Measurements from ENCODE around the gene KMT2B.

KMT2B gene

DNA sequence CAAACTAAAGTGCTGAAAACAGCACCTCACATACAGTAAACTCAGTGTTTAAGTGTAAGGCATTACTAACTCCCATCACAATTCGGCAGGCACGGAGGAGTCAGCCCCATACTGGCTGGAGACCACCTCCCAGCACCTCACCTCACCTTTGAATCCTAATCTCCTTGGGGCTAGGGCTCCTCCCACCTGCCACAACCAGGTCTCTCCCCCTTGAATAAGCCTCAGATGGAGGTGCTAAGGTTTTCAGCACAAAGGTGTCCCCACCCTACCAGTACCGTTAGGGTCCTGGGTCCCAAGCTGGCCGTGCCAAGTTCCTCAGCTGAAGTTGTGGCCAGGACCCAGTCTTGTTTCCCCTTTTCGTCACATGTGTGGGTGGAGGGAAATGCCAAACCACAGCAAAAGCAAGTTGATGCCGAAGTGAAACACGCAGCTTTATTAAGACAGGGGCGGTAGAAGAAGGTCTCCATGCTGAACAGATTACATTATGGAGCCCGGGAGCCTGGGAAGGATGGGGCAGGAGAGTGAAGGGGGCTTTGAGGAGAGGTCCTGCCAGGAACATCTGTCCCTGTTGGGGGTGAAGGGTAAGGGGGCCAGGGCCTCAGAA is 24.4 kb downstream of the KMT2B start, which contains the start of gene IGFLR1:
TSS of gene IGFLR1 (minus strand) at position 332 of the 604 bp plus-strand sequence. CDS start 1,272 bp downstream, outside the sequence.
- DNase-seq, result peak; percentile 81

DNA sequence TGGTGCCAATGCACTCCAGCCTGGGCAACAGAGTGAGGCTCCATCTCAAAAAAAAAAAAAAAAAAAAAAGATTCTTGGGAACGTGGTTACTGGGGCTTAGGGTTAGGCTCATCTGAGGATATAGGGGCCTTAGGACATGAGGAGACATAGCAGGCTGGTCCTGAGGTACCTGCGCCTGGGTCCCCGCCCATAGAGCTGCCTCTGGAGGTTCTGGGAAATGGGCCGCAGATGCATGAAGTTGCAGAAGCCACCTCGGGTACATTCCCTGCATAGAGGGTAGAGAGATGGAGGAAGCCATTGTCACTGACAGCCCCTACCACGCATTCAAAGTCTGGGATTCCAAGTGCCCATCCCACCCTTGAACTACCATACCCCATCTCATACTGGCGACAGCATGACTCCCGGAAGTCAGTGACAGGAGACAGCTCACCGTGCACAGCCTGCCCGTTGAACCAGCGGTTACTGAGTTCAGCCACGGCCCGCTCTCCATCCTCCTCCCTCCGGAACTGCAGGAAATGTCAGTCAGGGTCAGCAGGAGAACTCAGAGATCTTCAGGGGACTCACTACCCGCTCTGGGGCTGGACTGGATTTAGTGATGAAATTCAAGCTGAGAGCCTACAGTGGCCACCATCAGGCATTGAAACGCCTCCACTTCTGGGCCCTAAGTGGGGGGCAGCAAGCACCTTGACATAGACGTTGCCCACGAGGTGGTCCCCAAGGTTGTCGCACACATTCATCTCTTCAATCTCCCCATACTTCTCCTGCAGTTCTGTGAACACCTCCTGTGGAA is 26.0 kb downstream of the KMT2B start:
- no peak for DNase-seq

DNA sequence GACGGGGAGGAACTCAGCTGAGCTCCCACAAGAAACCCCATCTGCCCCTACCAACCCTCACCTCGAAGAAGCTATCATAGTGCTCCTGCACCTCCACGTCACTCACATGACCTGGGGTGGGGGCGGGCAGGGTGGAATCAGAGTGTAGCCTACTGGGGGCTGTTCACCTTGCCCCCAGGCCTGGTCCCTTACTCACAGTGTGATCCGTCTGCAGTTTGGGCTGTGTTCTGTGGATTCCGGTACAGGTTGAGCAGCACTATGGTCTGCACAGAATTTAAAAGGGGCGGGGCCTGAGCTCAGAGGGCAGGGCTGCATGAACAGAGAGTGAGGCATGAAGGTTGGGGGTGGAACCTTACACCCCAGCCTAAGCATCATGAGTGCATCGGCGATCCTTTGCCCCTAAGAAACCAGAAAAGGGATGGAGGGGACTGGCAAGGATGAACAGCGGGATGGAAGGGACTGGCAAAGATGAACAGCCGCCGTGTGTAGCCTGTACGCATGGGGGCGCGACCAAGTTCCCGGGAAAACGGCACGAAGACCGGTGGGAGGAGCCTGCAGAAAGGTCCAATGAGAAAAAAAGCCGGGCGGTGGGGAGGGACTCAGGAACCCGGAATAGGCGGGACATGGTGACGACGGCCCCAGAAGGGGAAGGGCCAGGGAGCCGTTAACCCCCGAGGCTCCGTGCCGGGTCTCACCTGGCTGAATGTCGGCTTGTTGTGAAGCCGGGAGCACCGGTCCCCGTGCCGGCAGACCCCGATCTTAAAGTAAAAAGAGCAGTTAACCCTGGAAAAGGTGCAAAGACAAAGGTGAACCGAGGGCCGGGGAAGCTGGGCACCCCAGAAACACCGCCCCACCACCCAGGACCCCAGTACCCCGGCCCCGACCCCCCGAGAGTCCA is 26.9 kb downstream of the KMT2B start:
- DNase-seq, result peak; percentile 96

DNA sequence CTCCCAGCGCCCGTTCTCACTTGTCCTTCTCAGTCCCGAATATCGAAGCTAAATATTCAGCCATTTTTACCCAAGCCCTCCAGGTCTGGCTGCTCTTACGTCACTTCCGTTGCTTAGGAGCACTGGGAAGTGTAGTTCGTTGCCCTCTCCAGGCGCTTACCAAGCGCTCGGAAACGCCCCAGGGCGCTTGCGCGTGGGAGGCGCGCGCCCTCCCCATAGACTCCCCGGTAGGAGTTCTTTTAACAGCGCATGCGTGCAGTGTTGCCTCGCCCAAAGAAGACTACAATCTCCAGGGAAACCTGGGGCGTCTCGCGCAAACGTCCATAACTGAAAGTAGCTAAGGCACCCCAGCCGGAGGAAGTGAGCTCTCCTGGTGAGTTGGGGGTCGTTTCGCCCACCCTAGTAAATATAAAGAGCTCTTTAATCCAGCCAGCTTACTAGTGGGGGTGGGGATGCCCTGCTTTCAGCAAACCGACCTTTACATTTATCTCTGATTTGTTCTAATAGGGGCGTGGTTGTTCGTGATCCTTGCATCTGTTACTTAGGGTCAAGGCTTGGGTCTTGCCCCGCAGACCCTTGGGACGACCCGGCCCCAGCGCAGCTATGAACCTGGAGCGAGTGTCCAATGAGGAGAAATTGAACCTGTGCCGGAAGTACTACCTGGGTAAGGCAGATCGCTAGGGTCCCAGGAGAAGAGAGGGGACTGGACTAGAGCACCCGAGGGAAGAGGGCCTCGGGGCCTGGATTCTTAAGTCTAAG is 27.7 kb downstream of the KMT2B start, which contains the start of the genes PSENEN and U2AF1L4:
TSS of gene PSENEN (plus strand) at position 324 of the 759 bp plus-strand sequence. CDS start at position 604, 280 bp downstream.
TSS of gene U2AF1L4 (minus strand) at position 91 of the 759 bp plus-strand sequence. CDS start at position 64, 27 bp downstream.
- DNase-seq, result peak; percentile 99

DNA sequence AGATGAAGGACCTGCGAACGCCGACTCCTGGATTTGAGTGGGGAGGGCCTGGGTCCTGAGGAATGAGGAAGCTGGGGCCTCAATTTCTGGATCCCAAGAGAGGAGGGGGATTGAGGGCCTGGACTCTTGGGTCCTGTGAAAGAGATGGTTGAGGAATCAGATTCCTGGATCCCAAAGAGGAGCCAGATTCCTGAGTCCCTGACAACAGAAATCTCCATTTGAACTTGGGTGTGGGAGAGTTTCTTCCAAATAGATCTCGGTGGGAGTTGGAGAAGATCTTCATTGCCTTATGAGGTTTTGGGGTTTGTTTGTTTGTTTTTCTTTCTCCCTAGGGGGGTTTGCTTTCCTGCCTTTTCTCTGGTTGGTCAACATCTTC is 28.3 kb downstream of the KMT2B start:
- no peak for DNase-seq

DNA sequence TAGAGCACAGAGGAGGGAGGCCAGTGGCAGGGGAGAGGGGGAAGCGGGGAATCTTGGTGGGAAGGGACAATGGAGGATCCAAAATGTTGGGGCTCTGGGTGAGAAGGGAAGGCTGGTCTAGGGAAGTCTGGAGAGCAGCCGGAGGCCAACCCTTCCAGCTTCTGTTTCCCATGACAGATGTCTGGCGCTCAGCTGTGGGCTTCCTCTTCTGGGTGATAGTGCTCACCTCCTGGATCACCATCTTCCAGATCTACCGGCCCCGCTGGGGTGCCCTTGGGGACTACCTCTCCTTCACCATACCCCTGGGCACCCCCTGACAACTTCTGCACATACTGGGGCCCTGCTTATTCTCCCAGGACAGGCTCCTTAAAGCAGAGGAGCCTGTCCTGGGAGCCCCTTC is 28.7 kb downstream of the KMT2B start:
- no peak for DNase-seq

DNA sequence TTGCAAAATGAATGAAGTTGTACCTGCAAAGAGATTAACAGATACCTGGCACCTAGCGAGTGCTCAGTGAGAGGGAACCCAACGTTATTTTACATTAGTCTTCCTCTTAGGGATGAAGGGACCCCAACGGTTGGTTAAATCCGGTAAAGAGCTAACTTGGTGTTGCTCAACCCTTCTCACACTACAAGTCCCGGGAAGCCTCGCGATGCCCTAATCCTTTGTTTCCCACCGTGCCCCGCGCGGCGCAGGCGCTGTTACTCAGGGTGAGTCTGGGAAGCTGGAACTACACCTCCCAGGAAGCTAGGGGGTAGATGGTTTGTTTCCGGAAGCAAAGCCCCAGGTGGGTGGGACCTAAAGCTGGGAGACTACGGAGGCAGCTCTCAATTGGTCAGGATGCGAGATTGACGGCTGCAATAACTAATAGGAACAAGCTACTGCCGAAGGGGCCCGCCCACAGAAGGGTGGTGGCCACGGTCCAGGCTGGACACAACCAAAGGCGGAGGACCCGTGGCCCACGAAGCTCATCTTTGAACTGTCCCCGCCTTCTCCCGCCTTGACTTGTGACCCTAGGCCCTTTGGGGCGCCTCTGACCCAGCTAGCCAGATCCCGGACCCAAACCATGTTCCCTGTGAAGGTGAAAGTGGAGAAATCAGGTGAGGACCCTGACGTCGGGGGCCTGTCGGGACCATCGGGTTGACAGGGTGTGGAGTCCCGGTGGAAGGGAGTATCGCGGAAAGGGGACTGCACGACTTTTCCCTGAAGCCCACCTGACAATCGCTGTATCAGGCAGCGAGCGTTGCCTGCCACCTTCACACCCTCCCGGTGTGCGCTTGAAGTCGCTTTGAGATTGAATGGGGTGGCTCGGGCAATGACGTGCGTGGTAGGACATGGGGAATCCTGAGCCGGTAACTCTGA is 30.6 kb downstream of the KMT2B start, which contains the start of gene LIN37:
TSS of gene LIN37 (plus strand) at position 471 of the 915 bp plus-strand sequence. CDS start at position 620, 149 bp downstream.
- DNase-seq, result peak; percentile 100

DNA sequence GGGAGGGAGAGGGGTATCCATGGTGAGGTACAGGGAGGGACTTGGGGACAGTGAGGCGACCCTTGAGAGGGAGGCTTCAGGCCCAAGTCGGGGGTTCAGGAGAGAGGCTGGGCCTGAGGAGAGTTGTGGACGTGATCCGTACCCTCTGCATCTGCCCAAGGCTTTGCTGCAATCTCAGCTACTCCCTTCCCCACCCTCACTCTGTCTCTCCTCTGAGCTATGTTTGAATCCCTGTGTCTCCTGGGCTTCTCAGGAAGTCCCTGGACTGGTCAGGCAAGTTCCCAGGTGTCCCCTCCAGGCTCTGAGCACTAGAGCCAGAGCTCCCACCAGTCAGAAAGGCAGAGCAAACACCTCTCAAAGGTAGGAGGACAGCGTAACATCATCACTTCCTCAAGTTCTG is 32.4 kb downstream of the KMT2B start:
- no peak for DNase-seq

DNA sequence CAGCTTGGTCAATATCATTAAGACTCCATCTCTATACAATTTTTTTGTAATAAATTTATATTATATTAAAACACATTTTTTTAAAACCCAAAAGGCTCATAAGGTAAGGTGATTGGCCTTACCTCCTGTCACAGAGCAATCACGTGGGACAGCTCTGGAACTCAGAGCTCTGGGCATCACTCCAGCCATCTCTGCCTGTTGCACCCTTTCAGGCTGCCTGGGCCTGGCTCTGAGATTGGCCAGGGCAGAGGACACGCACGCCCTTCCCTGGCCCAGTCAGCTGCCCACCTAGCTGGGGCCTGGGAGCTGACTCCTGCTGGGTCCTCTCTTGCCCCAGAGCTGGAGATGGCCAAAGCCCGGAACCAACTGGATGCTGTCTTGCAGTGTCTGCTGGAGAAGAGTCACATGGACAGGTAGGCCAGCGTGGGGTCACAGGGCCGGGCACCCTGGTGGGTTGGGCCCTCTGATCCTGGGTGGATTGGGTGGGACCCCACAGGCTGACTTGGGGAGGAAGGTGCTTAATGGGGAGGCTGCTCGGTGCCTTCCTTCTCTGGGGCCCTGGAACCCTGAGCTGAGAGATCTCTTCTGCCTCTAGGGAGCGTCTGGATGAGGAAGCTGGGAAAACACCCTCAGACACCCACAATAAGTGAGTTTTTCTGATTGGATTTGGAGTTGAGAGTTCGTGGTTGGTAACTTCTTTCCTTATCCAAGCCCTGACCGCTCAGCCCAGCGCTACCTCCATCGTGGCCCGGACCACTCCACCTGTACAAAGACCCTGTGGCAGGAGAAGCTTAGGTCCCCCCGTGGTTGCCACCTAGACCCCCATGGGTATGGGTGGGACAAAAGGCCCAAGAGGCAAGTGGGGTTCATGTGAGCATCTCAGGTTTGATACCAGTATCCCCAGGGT is 34.3 kb downstream of the KMT2B start:
- no peak for DNase-seq

DNA sequence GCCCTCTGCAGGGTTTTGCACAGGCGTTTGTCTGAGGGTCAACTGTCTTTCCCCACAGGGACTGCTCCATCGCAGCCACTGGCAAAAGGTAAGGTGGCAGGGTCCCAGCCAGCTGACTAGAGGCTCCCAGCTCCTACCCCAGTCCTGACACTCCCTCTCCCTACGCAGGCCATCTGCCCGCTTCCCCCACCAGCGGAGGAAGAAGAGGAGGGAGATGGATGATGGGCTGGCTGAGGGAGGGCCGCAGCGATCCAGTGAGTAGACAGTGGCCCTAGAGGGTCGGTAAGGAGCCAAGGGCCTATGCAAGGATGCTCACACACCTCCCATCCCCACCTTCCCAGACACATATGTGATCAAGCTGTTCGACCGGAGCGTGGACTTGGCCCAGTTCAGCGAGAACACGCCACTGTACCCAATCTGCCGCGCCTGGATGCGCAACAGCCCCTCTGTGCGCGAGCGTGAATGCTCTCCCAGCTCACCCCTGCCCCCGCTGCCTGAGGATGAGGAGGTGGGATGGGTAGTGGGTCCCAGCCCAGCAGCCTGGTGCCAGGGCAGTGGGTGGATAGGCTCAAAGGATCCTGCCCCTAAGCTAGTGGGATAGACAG is 35.0 kb downstream of the KMT2B start:
- DNase-seq, result no peak

DNA sequence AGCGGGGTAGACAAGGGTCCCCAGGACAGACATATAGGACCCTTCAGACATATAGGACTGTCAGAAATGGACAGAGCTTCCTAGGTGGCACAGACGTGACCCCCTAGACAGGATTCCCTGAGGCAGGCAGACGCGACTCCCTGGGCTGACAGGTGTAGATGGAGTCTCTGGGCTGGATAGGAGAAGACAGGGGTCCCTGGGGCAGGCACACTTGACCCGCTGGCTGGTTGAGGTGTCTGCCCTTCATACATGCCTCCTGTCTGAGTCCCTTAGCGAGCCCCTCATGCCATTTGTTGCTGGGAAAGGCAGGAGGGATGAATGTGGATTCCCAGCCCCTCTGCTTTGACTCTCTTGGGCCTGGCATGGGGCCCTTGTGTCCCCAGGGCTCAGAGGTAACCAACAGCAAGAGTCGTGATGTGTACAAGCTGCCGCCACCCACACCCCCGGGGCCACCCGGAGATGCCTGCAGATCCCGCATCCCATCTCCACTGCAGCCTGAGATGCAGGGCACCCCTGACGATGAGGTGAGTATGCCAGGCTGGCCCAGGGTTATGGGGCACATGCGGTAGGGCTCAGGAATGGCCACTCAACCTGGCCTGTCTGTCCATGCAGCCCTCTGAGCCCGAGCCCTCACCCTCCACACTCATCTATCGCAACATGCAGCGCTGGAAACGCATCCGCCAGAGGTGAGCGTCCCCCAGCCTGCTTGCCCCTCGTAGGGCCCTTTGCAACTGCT is 36.0 kb downstream of the KMT2B start:
- no peak for DNase-seq

DNA sequence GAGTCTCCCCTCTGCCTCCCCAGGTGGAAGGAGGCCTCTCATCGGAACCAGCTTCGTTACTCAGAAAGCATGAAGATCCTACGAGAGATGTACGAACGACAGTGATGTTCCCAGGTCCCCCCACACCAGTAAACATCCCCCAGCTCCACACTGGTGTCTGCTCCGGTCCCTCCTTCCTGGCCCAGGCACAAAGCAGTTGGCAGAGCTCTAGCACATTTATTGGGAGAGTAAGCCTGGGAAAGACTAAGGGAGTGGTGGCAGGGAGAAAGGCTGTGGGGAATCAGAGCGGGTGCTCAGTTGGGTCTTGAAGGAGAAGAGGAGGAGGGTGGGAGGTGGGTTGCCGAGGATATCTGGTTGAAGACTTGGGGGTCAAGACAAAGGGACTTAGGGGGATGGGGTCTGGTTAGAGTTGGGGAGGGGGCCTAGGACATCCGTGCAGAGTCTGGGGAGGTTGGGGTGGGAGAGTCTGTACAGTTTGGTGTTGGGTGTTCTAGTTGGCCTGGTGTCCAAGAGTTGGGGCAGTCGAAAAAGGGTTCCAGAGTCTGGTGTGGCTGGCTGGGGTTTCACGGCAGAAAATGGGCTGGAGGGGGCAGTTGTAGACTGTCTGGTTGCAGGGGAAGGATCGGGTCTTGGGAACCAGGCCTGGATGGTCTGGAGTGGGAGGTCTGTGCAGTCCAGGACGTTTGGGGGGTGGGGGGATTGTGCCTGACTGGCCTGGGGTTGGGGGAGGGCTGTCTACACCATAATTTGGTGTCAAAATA is 36.7 kb downstream of the KMT2B start:
- DNase-seq, result no peak

DNA sequence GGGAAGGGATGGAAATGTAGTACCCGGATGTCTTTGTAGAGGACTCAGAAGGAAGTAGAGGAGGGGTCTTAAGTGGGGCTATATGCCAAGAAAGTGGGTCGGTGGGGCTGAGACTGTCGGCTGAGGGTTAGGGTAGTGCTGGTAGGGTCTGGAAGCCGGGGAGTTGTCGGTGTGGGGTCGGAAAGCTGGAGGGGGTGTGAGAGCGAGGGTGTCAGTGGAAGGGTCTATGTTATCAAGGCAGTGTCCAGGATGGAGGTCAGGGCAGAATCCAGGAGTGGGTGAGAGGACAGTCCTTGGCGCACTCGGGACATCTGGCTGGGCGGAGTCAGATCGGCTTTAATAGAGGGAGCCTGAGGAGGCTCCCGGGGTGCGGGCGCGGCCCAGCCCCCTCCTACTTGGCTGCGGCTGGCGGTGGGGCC is 37.3 kb downstream of the KMT2B start:
- DNase-seq, result no peak

DNA sequence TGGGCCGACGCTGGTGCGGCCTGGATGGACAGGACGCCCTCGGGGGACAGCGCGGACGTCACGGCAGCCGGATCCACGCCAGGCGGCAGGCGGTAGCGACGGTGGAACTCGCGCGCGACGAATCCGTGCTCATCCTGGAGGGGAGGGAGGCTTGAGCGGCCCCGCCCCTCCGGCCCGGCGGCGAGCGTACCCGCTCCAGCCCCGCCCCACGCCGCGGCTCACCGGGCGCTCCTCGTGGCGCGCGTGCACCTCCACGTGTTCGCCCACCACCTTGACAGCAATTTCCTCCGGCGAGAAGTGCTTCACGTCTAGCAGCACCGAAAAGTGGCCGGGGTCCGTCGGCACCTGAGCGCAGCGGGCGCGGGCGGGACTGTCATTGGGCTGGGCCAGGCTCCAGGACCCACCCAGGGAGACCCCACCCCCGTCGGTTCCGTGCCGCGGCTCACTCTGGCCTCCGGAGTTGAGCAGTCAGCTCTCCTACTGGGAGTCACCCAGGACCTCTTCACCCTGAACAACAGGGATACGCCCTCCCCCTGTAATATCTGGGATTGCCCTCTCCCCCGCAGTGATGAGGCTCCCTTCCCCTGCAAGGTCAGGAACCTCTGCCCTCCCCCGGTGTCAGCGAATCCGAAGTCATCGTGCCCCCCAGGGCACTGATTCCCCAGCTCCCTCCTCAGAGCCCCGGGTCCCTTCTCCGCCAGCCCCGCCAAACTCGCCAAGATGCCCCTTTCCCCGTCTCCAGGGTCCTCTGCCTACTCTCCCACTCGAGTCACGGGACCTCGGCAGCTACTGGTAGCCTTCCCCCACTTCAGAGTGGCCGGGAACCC is 38.0 kb downstream of the KMT2B start:
- peak; percentile 71 for DNase-seq

DNA sequence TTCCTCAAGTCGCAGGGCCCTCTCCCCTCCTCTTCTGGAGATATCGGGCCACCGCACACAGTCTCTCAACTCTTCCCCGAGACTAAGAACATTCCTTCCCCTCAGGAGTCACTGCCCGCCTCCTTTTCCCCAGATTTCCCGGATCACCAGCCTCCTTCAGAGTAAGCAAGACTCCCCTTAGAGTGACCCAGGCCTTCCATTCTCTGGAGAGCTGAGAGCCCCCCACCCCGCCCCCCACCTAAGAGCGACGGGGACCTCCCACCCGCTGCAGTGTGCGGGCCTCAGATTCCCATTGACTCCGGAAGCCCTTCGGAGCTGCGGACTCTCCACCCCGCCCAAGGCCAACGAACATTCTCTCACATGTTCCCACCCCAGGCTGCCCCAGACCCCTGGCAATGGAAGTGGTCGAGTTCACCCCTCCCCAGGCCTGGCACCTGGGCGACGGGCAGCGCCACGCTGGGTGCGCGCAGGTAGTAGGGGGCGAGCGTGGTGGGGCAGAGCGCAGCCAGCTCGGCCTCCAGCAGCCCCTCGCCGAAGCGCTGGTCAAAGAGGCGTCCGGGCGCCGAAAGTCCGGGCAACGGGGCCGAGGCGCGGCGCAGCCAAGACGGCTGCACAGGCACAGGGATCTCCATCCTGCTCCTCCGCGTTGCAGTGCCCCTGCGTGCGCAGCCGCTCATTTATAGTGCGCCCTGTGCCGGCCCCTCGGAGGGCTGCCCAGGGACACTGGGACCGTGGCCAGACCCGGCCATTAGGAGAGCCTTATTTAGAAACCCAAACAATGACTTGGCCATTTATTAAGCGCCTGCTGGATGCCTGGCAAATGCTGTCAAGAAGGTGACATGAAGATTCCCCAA is 38.8 kb downstream of the KMT2B start, which contains the start of gene HSPB6:
TSS of gene HSPB6 (minus strand) at position 653 of the 854 bp plus-strand sequence. CDS start at position 632, 21 bp downstream.
- no peak for DNase-seq

DNA sequence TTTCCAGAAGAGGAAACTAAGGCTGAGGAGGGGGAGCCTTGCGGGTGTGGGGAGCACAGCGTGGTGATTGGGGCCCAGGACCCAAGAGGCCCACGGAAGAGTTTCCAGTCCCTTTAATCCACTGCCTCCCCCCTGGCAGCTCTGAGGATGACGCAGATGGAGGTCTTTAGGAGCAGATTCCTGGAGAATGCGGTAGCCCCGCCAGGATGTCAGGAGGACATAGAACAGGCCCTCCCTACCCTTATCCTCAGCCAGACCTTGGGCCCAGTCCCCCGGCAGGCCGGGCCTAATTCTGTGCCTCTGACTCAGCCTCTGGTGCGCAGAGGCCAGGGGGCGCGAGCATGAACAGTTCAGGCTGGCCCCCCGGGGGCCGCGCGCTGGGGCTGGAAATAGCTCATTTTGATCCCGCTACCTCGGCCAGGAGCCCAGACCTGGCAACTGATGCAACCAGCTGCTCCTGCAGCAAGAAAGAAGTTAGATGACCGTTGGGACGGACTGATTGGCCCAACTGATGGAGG is 39.5 kb downstream of the KMT2B start:
- DNase-seq, result peak; percentile 10

Measured in CD4-positive, alpha-beta T cell treated with Interleukin-17A for 1 hour (primary cell).